K562 (cell line): Measurements from ENCODE around the gene CMTM8. TPM values are rescaled to one million over a fixed set of nuclear protein-coding genes. Genes with fewer than 3 reads are reported as not detected.

Source experiments
- FOXK2 ChIP-seq, 2 experiments: fragments of 450-650 bp; IDR thresholded peaks in 1 of 2; conservative IDR thresholded peaks in 1 of 2; 2 replicates each; pipeline ENCODE4 v1.6.1; 2016; ENCODE audit warnings: low read depth in 2 of 2, mild to moderate bottlenecking in 1 of 2
- PRPF4 ChIP-seq: fragments of 200-400 bp; formaldehyde crosslinking; IDR thresholded peaks from one replicate; pipeline ENCODE4 v1.6.1; 2017; ENCODE audit warnings: low read length, low read depth, mild to moderate bottlenecking; ENCODE audit not compliant: insufficient read depth, poor library complexity, severe bottlenecking
- SRF ChIP-seq, 2 experiments: fragments of 250-450, 450-650 bp in 1 of 2; sonication (Bioruptor Pico) in 1 of 2; sonication (generic) in 1 of 2; formaldehyde crosslinking; IDR thresholded peaks; 2 replicates each; pipeline versions ENCODE4 v1.5.0 to v1.5.1; 2020 to 2022; ENCODE audit warnings: mild to moderate bottlenecking in 1 of 2, missing genetic modification reagents in 1 of 2
- polyA plus RNA-seq, 8 experiments: library from polyadenylated mRNA; depleted of rRNA in 4 of 8; stranded (reverse) in 5 of 8; unstranded in 3 of 8; fragments of >200 nt; fragmentation: Nextera tagmentation in 2 of 8; fragmentation: Illumina TruSeq in 1 of 8; extraction: Ambion mirVana in 2 of 8; extraction: Trizol in 1 of 8; gene quantifications; 2 replicates each; pipeline versions ENCODE4 v1.2.1 to v1.2.3, GENCODE V29; 2011 to 2014; ENCODE audit warnings: inconsistent platforms in 1 of 8, missing spikeins in 1 of 8
- total RNA-seq, 7 experiments: library from RNA; depleted of rRNA in 6 of 7; stranded (reverse); fragments of >200 nt in 6 of 7; fragmentation: Illumina TruSeq in 2 of 7; extraction: Trizol in 2 of 7; gene quantifications; 2 replicates each; pipeline versions ENCODE4 v1.2.1 to v1.2.3, GENCODE V29; 2011 to 2021; ENCODE audit warnings: low replicate concordance in 1 of 7
- TF ChIP-seq, protein P1 (sequence below), 2 experiments: fragments of 450-650 bp; formaldehyde crosslinking in 1 of 2; IDR thresholded peaks; 2 replicates each; pipeline versions ENCODE4 v1.4.0 to v1.6.1; 2014 to 2020; ENCODE audit warnings: mild to moderate bottlenecking in 2 of 2, borderline replicate concordance in 1 of 2, low read depth in 1 of 2

Gene CMTM8
- total and polyA plus RNA-seq, 9 of the 15 experiments (the other 6 are each of a cell fraction or from before 2014, with no cell fraction given) = not detected

DNA sequence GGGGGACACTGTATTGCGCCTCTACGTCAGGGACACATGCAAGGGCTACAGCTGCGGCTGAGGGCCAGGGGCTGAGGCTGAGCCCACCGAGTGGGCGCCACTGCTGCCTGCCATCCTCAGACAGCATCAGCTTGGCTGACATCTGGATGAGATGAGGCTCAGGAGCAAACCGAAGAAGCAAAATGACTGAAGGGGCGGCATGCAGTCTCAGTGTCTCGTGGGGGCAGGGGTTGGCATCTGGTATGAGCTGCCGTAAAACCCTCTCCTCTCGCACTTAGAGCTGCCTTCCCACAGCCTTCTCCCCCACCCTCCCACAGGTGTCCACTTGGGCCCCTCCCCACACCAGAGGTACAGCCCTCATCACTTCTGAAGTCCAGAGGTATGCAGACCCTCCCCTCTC, 129.0 kb downstream of the CMTM8 start (continued):
- TF ChIP-seq, protein P1, sequence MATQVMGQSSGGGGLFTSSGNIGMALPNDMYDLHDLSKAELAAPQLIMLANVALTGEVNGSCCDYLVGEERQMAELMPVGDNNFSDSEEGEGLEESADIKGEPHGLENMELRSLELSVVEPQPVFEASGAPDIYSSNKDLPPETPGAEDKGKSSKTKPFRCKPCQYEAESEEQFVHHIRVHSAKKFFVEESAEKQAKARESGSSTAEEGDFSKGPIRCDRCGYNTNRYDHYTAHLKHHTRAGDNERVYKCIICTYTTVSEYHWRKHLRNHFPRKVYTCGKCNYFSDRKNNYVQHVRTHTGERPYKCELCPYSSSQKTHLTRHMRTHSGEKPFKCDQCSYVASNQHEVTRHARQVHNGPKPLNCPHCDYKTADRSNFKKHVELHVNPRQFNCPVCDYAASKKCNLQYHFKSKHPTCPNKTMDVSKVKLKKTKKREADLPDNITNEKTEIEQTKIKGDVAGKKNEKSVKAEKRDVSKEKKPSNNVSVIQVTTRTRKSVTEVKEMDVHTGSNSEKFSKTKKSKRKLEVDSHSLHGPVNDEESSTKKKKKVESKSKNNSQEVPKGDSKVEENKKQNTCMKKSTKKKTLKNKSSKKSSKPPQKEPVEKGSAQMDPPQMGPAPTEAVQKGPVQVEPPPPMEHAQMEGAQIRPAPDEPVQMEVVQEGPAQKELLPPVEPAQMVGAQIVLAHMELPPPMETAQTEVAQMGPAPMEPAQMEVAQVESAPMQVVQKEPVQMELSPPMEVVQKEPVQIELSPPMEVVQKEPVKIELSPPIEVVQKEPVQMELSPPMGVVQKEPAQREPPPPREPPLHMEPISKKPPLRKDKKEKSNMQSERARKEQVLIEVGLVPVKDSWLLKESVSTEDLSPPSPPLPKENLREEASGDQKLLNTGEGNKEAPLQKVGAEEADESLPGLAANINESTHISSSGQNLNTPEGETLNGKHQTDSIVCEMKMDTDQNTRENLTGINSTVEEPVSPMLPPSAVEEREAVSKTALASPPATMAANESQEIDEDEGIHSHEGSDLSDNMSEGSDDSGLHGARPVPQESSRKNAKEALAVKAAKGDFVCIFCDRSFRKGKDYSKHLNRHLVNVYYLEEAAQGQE (IDR thresholded peaks at IDR 0.05; ENCODE audit: borderline replicate concordance) = no peak
- TF ChIP-seq, protein P1 (CRISPR knock-in tag; IDR thresholded peaks at IDR 0.05; ENCODE audit: low read depth) = no peak
- TF ChIP-seq PRPF4 = no peak
- no peak for TF ChIP-seq SRF (CRISPR knock-in tag; IDR thresholded peaks at IDR 0.05)
- no peak for TF ChIP-seq FOXK2 (conservative IDR thresholded peaks at IDR 0.05 in 1 of 2, IDR thresholded peaks at IDR 0.05 in 1 of 2; ENCODE audit: low read depth in 2 of 2)
